Smooth muscle cell (in vitro differentiated cells): ENCODE measurements around the gene RPA3. TPM values are rescaled to one million over a fixed set of nuclear protein-coding genes. Genes with fewer than 3 reads are reported as not detected.

ENCODE experiments used
- DNase-seq: peaks from one replicate; lab custom pipeline; 2025; ENCODE audit not compliant: unreplicated experiment; lab: John Stamatoyannopoulos, UW
- H2AFZ ChIP-seq: fragments of 200-600 bp; sonication (generic); 2 replicates; pipeline ENCODE4 v1.6.0; 2016; ENCODE audit warnings: antibody characterized with exemption, low read depth, mild to moderate bottlenecking
- H3F3A ChIP-seq: fragments of 200-600 bp; sonication (generic); 2 replicates; pipeline ENCODE4 v1.6.0; 2017; ENCODE audit warnings: antibody characterized with exemption, low read depth
- H3K27ac ChIP-seq: fragments of 200-600 bp; sonication (generic); 2 replicates; pipeline ENCODE4 v1.5.1; 2016; ENCODE audit warnings: low read depth, mild to moderate bottlenecking
- H3K27me3 ChIP-seq: fragments of 200-600 bp; sonication (generic); 2 replicates; pipeline ENCODE4 v1.6.1; 2016; ENCODE audit warnings: low read depth, mild to moderate bottlenecking
- H3K36me3 ChIP-seq: fragments of 200-600 bp; sonication (generic); 2 replicates; pipeline ENCODE4 v1.5.1; 2016; ENCODE audit warnings: low read depth
- H3K4me1 ChIP-seq: fragments of 200-600 bp; sonication (generic); 2 replicates; pipeline ENCODE4 v1.5.1; 2016; ENCODE audit warnings: low read depth
- H3K4me2 ChIP-seq: fragments of 200-600 bp; sonication (generic); 2 replicates; pipeline ENCODE4 v1.6.0; 2016; ENCODE audit warnings: mild to moderate bottlenecking
- H3K4me3 ChIP-seq: fragments of 200-600 bp; sonication (generic); 2 replicates; pipeline ENCODE4 v1.5.1; 2016; ENCODE audit warnings: mild to moderate bottlenecking
- H3K79me2 ChIP-seq: fragments of 200-600 bp; sonication (generic); 2 replicates; pipeline ENCODE4 v1.6.0; 2016; ENCODE audit warnings: low read depth, mild to moderate bottlenecking
- H3K9ac ChIP-seq: fragments of 200-600 bp; sonication (generic); 2 replicates; pipeline ENCODE4 v1.6.0; 2016; ENCODE audit warnings: low read depth
- H3K9me3 ChIP-seq: fragments of 200-600 bp; sonication (generic); replicated peaks from 2 replicates; pipeline ENCODE4 v1.5.1; 2016; ENCODE audit warnings: low read depth
- H4K20me1 ChIP-seq: fragments of 200-600 bp; sonication (generic); 2 replicates; pipeline ENCODE4 v1.6.0; 2016; ENCODE audit warnings: low read depth
- CTCF ChIP-seq: fragments of 200-600 bp; sonication (generic); IDR thresholded peaks from 2 replicates; pipeline ENCODE4 v1.5.1; 2017; ENCODE audit warnings: borderline replicate concordance, mild to moderate bottlenecking, antibody characterized with exemption; ENCODE audit not compliant: insufficient read depth, poor library complexity, severe bottlenecking
- WGBS: methylation state at CpG from one replicate; pipeline ENCODE4 v1.1.7; 2016; ENCODE audit warnings: low lambda C conversion rate; 5-methylcytosine and 5-hydroxymethylcytosine counted together
- polyA plus RNA-seq: library from polyadenylated mRNA; unstranded; fragments of >200 nt; fragmentation: Nextera tagmentation; extraction: Ambion mirVana; gene quantifications from 2 replicates; pipeline ENCODE4 v1.2.1, GENCODE V29; 2016
- total RNA-seq: library from RNA; depleted of rRNA; stranded (reverse); fragments of >200 nt; gene quantifications from 2 replicates; pipeline ENCODE4 v1.2.3, GENCODE V29; 2014

Gene RPA3
- total and polyA plus RNA-seq, 2 experiments from 2014 or later, result 37.2 to 63.7 TPM

GRCh38 chr7:7651479-7651878 lies 66.9 kb downstream of the RPA3 start:
- Histone ChIP-seq H3K36me3 (no peaks in the 10 kb centered on the region), H3F3A (peaks cover 14% of the 10 kb centered on the region), H3K4me2 (no peak overlapping the region), H3K4me1 (peaks cover 4% of the 10 kb centered on the region), H2AFZ (no peak overlapping the region), H3K9ac (no peak overlapping the region), H3K27ac (peak overlapping the region; percentile 26), H4K20me1 (peaks cover 5% of the 10 kb centered on the region), H3K4me3 (no peak overlapping the region), H3K9me3 (no peaks in the 10 kb centered on the region), H3K79me2 (peaks cover 48% of the 10 kb centered on the region), H3K27me3 (no peaks in the 10 kb centered on the region)
- TF ChIP-seq CTCF, result no peak
- DNase-seq, result no peak
- 45% methylated on average over 3 of the region's 3 CpGs for WGBS

DNA sequence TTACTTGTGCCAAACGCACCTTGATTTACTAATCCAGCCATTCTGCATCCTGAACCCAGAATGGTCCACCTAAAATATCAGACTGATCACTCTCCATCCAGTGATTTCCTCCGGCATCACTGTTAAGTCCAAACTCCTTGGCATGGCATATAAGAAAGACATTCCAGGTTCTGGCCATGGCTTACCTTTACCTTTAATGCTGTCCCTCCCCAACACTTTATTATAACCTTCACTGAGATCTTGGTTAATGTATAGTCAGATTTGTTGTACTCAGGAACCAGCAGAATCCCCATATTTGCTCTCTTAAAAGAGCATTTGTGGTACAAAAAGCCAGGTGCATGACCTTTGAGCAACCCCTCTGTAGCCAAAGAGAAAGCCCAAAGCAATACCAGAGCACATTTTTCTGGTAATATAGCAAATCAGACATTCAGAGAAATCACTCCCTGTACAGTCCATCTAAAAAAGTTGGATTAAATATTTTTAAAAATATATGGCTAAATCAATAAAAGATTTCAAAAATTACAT lies 67.7 kb downstream of the RPA3 start:
- no peak for DNase-seq

GRCh38 chr7:7647495-7648036 lies 70.8 kb downstream of the RPA3 start:
- no peak overlapping the region for H3K4me3 ChIP-seq
- no peak overlapping the region for H3K4me2 ChIP-seq
- peaks cover 5% of the 10 kb centered on the region for H4K20me1 ChIP-seq
- H3K36me3 ChIP-seq, result no peaks in the 10 kb centered on the region
- H2AFZ ChIP-seq, result no peak overlapping the region
- no peak overlapping the region for H3K9ac ChIP-seq
- DNase-seq, result no peak
- no peaks in the 10 kb centered on the region for H3K9me3 ChIP-seq
- no peak for TF ChIP-seq CTCF
- H3K27me3 ChIP-seq, result no peaks in the 10 kb centered on the region
- peaks cover 4% of the 10 kb centered on the region for H3K4me1 ChIP-seq
- 66% methylated on average over 6 of the region's 6 CpGs for WGBS
- peaks cover 10% of the 10 kb centered on the region for H3F3A ChIP-seq
- H3K79me2 ChIP-seq, result peaks cover 49% of the 10 kb centered on the region
- no peak overlapping the region for H3K27ac ChIP-seq

More for the DNA sequence above, 67.7 kb downstream of the RPA3 start:
- Histone ChIP-seq H3K27me3 (no peaks in the 10 kb centered on the region), H2AFZ (no peak overlapping the region), H3K4me1 (peaks cover 4% of the 10 kb centered on the region), H3K4me2 (no peak overlapping the region), H3K36me3 (no peaks in the 10 kb centered on the region), H4K20me1 (peaks cover 5% of the 10 kb centered on the region), H3K79me2 (peaks cover 42% of the 10 kb centered on the region), H3K4me3 (no peak overlapping the region), H3K27ac (peak overlapping the region; percentile 26), H3K9ac (no peak overlapping the region), H3K9me3 (no peaks in the 10 kb centered on the region), H3F3A (peaks cover 14% of the 10 kb centered on the region)
- WGBS, result 100% methylated on average over 2 of the region's 2 CpGs
- no peak for TF ChIP-seq CTCF

- Histone ChIP-seq H2AFZ (no peak overlapping the region), H3K27me3 (no peaks in the 10 kb centered on the region), H3F3A (no peaks in the 10 kb centered on the region), H3K27ac (no peak overlapping the region), H3K4me1 (peaks cover 15% of the 10 kb centered on the region), H3K4me3 (peak overlapping the region; percentile 67), H3K9me3 (no peaks in the 10 kb centered on the region), H3K79me2 (peaks cover 47% of the 10 kb centered on the region), H4K20me1 (no peaks in the 10 kb centered on the region), H3K36me3 (no peaks in the 10 kb centered on the region), H3K4me2 (peak overlapping the region; percentile 98), H3K9ac (no peak overlapping the region)
- DNase-seq, result no peak
- 73% methylated on average over 6 of the region's 6 CpGs for WGBS
- TF ChIP-seq CTCF, result no peak
Measured at GRCh38 chr7:7642081-7642480, 76.3 kb downstream of the RPA3 start.
